Measurements from ENCODE around the gene AXIN1.
"Not testable (repeated sequence)": the region's sequence is repeated elsewhere in the genome, so short reads cannot be mapped to it uniquely, and the experiment has no call there.

AXIN1 gene

DNA sequence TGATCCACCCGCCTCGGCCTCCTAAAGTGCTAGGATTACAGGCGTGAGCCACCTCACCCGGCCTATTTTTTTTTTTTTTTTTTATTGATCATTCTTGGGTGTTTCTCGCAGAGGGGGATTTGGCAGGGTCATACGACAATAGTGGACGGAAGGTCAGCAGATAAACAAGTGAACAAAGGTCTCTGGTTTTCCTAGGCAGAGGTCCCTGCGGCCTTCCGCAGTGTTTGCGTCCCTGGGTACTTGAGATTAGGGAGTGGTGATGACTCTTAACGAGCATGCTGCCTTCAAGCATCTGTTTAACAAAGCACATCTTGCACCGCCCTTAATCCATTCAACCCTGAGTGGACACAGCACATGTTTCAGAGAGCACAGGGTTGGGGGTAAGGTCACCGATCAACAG, 94.4 kb downstream of the AXIN1 start:
- H3K9me3 ChIP-seq (ENCODE audit: control insufficient read depth, low read length); H3K4me1 ChIP-seq (ENCODE audit: control insufficient read depth, insufficient read depth, low read length, poor library complexity, severe bottlenecking); H3K4me3 ChIP-seq (ENCODE audit: insufficient read depth, low read depth, low read length, poor library complexity, severe bottlenecking); H3K27me3 ChIP-seq (replicated peaks; ENCODE audit: control insufficient read depth, insufficient read depth, low read length, poor library complexity, severe bottlenecking); DNase-seq; H3K27ac ChIP-seq (ENCODE audit: insufficient read depth, low read length, poor library complexity, severe bottlenecking): not testable (repeated sequence)
- H3K36me3 ChIP-seq (ENCODE audit: control insufficient read depth, insufficient read depth, low read length): peaks cover 21% of the 10 kb centered on the region

DNA sequence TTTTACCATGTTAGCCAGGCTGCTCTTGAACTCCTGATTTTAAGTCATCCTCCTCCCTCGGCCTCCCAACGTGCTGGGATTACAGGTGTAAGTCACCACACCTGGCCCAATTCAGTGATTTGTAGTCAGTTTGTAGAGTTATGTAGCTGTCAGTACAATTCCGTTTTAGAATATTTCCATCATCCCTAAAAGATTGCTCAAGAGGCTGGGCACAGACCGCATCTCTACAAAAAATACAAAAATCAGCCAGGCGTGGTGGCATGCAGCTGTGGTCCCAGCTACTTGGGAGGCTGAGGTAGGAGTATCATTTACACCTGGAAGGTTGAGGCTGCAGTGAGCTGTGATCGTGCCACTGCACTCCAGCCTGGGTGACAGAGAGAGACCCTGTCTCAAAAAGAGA, 97.3 kb downstream of the AXIN1 start:
- peaks cover 5% of the 10 kb centered on the region for H3K36me3 ChIP-seq (ENCODE audit: control insufficient read depth, insufficient read depth, low read length)
- H3K27ac ChIP-seq (ENCODE audit: insufficient read depth, low read length, poor library complexity, severe bottlenecking): no peak overlapping the region
- H3K4me3 ChIP-seq (ENCODE audit: insufficient read depth, low read depth, low read length, poor library complexity, severe bottlenecking): no peak overlapping the region
- no peak for DNase-seq
- no peaks in the 10 kb centered on the region for H3K27me3 ChIP-seq (replicated peaks; ENCODE audit: control insufficient read depth, insufficient read depth, low read length, poor library complexity, severe bottlenecking)
- H3K4me1 ChIP-seq (ENCODE audit: control insufficient read depth, insufficient read depth, low read length, poor library complexity, severe bottlenecking): peaks cover 13% of the 10 kb centered on the region
- no peaks in the 10 kb centered on the region for H3K9me3 ChIP-seq (ENCODE audit: control insufficient read depth, low read length)

- H3K4me3 ChIP-seq (ENCODE audit: insufficient read depth, low read depth, low read length, poor library complexity, severe bottlenecking): no peak overlapping the region
- peaks cover 5% of the 10 kb centered on the region for H3K36me3 ChIP-seq (ENCODE audit: control insufficient read depth, insufficient read depth, low read length)
- DNase-seq: no peak
- peaks cover 13% of the 10 kb centered on the region for H3K4me1 ChIP-seq (ENCODE audit: control insufficient read depth, insufficient read depth, low read length, poor library complexity, severe bottlenecking)
- no peaks in the 10 kb centered on the region for H3K27me3 ChIP-seq (replicated peaks; ENCODE audit: control insufficient read depth, insufficient read depth, low read length, poor library complexity, severe bottlenecking)
- H3K9me3 ChIP-seq (ENCODE audit: control insufficient read depth, low read length): no peaks in the 10 kb centered on the region
- H3K27ac ChIP-seq (ENCODE audit: insufficient read depth, low read length, poor library complexity, severe bottlenecking): no peak overlapping the region
These were observed 98.1 kb downstream of the AXIN1 start for GRCh38 chr16:254461-254860.

- Histone ChIP-seq H3K4me3 (ENCODE audit: insufficient read depth, low read depth, low read length, poor library complexity, severe bottlenecking) (no peak overlapping the region), H3K27me3 (replicated peaks; ENCODE audit: control insufficient read depth, insufficient read depth, low read length, poor library complexity, severe bottlenecking) (no peaks in the 10 kb centered on the region), H3K4me1 (ENCODE audit: control insufficient read depth, insufficient read depth, low read length, poor library complexity, severe bottlenecking) (peaks cover 13% of the 10 kb centered on the region), H3K27ac (ENCODE audit: insufficient read depth, low read length, poor library complexity, severe bottlenecking) (no peak overlapping the region), H3K36me3 (ENCODE audit: control insufficient read depth, insufficient read depth, low read length) (peaks cover 5% of the 10 kb centered on the region), H3K9me3 (ENCODE audit: control insufficient read depth, low read length) (no peaks in the 10 kb centered on the region)
- DNase-seq: no peak
These were observed 98.7 kb downstream of the AXIN1 start for GRCh38 chr16:253833-254232.

DNA sequence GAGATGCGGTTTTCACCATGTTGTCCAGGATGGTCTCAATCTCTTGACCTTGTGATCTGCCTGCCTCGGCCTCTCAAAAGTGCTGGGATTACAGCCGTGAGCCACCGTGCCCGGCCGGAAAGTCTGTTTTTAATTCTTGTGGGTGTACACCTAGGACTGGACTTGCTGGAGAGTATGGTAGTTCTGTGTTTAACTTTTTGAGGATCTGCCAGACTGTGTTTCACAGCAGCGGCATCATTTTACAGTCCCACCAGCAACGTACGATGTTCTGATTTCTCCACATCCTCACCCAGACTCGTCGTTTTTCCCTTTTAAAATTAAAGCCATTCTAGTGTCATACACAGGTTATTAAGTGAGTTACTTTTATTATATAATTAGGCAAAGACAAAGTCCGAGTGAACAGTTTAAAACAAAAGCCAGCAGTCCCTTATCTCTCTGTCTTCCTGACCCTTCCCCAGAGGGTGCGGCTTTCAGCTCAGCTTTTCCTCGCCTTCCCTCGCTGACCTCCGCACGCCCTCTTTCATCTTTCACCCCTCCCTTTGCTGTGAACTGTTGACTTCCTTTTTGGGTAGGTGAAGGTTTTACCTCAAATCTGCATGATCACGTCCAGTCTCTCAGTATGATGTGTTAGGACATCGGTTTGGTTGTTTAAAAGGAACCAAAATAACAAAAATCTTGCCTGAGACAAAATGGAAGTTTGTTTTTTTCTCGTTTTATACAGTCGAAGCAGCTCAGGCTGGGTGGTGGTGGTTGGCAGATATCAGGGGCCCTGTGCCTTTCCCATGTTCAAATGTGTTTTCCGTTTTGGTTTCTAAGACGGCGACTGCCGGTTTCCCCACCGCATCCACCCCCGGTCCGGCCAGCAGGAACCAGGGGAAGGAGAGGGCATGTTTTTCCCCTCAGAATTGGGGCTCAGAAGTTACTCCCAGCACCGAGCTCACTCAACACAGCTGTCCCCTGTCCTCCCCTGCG, 99.9 kb downstream of the AXIN1 start:
- no peak for DNase-seq
- Histone ChIP-seq H3K36me3 (ENCODE audit: control insufficient read depth, insufficient read depth, low read length) (peaks cover 5% of the 10 kb centered on the region), H3K4me3 (ENCODE audit: insufficient read depth, low read depth, low read length, poor library complexity, severe bottlenecking) (peak overlapping the region; percentile 38), H3K27me3 (replicated peaks; ENCODE audit: control insufficient read depth, insufficient read depth, low read length, poor library complexity, severe bottlenecking) (no peaks in the 10 kb centered on the region), H3K27ac (ENCODE audit: insufficient read depth, low read length, poor library complexity, severe bottlenecking) (peak overlapping the region; percentile 46), H3K4me1 (ENCODE audit: control insufficient read depth, insufficient read depth, low read length, poor library complexity, severe bottlenecking) (peaks cover 13% of the 10 kb centered on the region), H3K9me3 (ENCODE audit: control insufficient read depth, low read length) (no peaks in the 10 kb centered on the region)

DNA sequence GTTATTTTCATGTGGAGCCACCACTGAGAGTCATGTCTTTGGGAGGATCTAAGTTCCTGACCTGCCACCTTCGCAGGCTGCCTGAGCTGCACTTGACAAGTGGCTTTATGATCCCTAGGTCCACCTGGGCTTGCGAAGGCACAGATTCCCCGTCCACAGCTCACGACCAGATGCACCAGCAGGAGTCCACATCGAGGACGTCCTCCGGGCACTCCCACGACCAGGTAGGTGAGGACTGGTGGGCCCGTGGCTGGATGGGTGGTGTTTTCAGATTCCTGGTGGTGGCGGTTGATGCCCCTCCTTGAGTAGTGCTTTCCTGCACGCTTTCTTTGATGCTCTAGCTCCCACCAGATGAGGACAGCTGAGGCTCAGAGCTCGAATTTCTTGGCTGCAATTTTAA, 103.1 kb downstream of the AXIN1 start:
- peaks cover 13% of the 10 kb centered on the region for H3K4me1 ChIP-seq (ENCODE audit: control insufficient read depth, insufficient read depth, low read length, poor library complexity, severe bottlenecking)
- no peak overlapping the region for H3K4me3 ChIP-seq (ENCODE audit: insufficient read depth, low read depth, low read length, poor library complexity, severe bottlenecking)
- H3K36me3 ChIP-seq (ENCODE audit: control insufficient read depth, insufficient read depth, low read length): no peaks in the 10 kb centered on the region
- H3K27me3 ChIP-seq (replicated peaks; ENCODE audit: control insufficient read depth, insufficient read depth, low read length, poor library complexity, severe bottlenecking): no peaks in the 10 kb centered on the region
- H3K9me3 ChIP-seq (ENCODE audit: control insufficient read depth, low read length): no peaks in the 10 kb centered on the region
- H3K27ac ChIP-seq (ENCODE audit: insufficient read depth, low read length, poor library complexity, severe bottlenecking): no peak overlapping the region
- DNase-seq: no peak

DNA sequence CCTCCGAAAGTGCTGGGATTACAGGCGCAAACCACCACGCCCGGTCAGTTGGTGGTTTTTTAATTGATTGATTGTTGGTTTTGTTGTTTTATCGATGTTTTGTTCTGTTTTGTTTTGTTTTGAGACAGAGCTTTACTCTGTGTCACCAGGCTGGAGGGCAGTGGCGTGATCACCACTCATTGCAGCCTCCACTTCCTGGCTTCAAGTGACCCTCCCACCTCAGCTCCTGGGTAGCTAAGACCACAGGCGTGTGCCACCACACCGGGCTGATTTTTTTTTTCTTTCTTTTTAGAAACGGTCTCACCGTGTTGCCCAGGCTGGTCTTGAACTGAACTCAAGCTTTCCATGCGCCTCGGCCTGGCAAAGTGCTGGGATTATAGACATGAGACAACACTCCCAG, 105.5 kb downstream of the AXIN1 start:
- H3K4me1 ChIP-seq (ENCODE audit: control insufficient read depth, insufficient read depth, low read length, poor library complexity, severe bottlenecking): no peaks in the 10 kb centered on the region
- no peak overlapping the region for H3K4me3 ChIP-seq (ENCODE audit: insufficient read depth, low read depth, low read length, poor library complexity, severe bottlenecking)
- H3K27ac ChIP-seq (ENCODE audit: insufficient read depth, low read length, poor library complexity, severe bottlenecking): no peak overlapping the region
- H3K9me3 ChIP-seq (ENCODE audit: control insufficient read depth, low read length): no peaks in the 10 kb centered on the region
- H3K27me3 ChIP-seq (replicated peaks; ENCODE audit: control insufficient read depth, insufficient read depth, low read length, poor library complexity, severe bottlenecking): no peaks in the 10 kb centered on the region
- no peaks in the 10 kb centered on the region for H3K36me3 ChIP-seq (ENCODE audit: control insufficient read depth, insufficient read depth, low read length)
- DNase-seq: no peak

- Histone ChIP-seq H3K4me3 (ENCODE audit: insufficient read depth, low read depth, low read length, poor library complexity, severe bottlenecking) (no peak overlapping the region), H3K4me1 (ENCODE audit: control insufficient read depth, insufficient read depth, low read length, poor library complexity, severe bottlenecking) (no peaks in the 10 kb centered on the region), H3K27ac (ENCODE audit: insufficient read depth, low read length, poor library complexity, severe bottlenecking) (no peak overlapping the region), H3K27me3 (replicated peaks; ENCODE audit: control insufficient read depth, insufficient read depth, low read length, poor library complexity, severe bottlenecking) (no peaks in the 10 kb centered on the region), H3K9me3 (ENCODE audit: control insufficient read depth, low read length) (no peaks in the 10 kb centered on the region), H3K36me3 (ENCODE audit: control insufficient read depth, insufficient read depth, low read length) (no peaks in the 10 kb centered on the region)
- DNase-seq: no peak
These were observed 107.4 kb downstream of the AXIN1 start for GRCh38 chr16:245105-245504.

DNA sequence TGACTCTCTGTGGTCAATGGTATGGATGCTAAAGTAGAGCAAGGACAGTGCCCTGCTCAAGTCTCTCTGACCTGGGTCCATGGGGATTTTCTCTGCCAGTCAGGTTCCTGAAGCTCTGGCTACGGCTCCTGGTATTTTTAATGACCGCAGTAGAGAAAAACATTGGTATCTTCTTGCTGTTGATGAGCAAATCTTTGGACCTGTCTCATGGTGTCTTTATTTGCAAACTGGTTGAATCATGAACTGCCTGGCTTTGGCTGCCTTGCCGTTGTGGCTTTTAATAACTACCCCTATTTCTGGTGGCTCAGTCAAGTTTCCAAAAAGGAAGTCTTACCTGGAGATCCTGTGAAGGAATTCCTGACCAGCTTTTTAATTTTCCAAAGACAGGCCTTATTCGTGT, 109.2 kb downstream of the AXIN1 start:
- no peaks in the 10 kb centered on the region for H3K9me3 ChIP-seq (ENCODE audit: control insufficient read depth, low read length)
- no peaks in the 10 kb centered on the region for H3K27me3 ChIP-seq (replicated peaks; ENCODE audit: control insufficient read depth, insufficient read depth, low read length, poor library complexity, severe bottlenecking)
- H3K4me1 ChIP-seq (ENCODE audit: control insufficient read depth, insufficient read depth, low read length, poor library complexity, severe bottlenecking): no peaks in the 10 kb centered on the region
- no peak overlapping the region for H3K4me3 ChIP-seq (ENCODE audit: insufficient read depth, low read depth, low read length, poor library complexity, severe bottlenecking)
- no peak for DNase-seq
- H3K27ac ChIP-seq (ENCODE audit: insufficient read depth, low read length, poor library complexity, severe bottlenecking): no peak overlapping the region
- H3K36me3 ChIP-seq (ENCODE audit: control insufficient read depth, insufficient read depth, low read length): no peaks in the 10 kb centered on the region

- Histone ChIP-seq H3K4me3 (ENCODE audit: insufficient read depth, low read depth, low read length, poor library complexity, severe bottlenecking) (no peak overlapping the region), H3K9me3 (ENCODE audit: control insufficient read depth, low read length) (no peaks in the 10 kb centered on the region), H3K27me3 (replicated peaks; ENCODE audit: control insufficient read depth, insufficient read depth, low read length, poor library complexity, severe bottlenecking) (no peaks in the 10 kb centered on the region), H3K36me3 (ENCODE audit: control insufficient read depth, insufficient read depth, low read length) (no peaks in the 10 kb centered on the region), H3K27ac (ENCODE audit: insufficient read depth, low read length, poor library complexity, severe bottlenecking) (no peak overlapping the region), H3K4me1 (ENCODE audit: control insufficient read depth, insufficient read depth, low read length, poor library complexity, severe bottlenecking) (no peaks in the 10 kb centered on the region)
- no peak for DNase-seq
These were observed 110.2 kb downstream of the AXIN1 start for GRCh38 chr16:242281-242680.

Measured in effector memory CD4-positive, alpha-beta T cell (primary cell).